NB4 (cell line): ENCODE measurements around the gene ANKRD13B.

Source experiments
- DNase-seq: peaks from one replicate; pipeline ENCODE4 v3.0.0; 2010; ENCODE audit warnings: low read depth
- H3K4me3 ChIP-seq: one replicate; pipeline ENCODE4 v1.5.1; 2011; ENCODE audit warnings: mild to moderate bottlenecking, low read depth, low read length, moderate library complexity
- MYC ChIP-seq: IDR thresholded peaks from 2 replicates; pipeline ENCODE4 v1.6.1; 2011; ENCODE audit warnings: low read depth, low read length
- POLR2A ChIP-seq: IDR thresholded peaks from 2 replicates; pipeline ENCODE4 v1.6.1; 2011; ENCODE audit warnings: mild to moderate bottlenecking; ENCODE audit not compliant: insufficient read length; ENCODE audit errors: extremely low read depth
- TF ChIP-seq, protein P1 (sequence below): IDR thresholded peaks from 2 replicates; pipeline ENCODE4 v1.6.1; 2011; ENCODE audit warnings: low read depth, low read length
- TF ChIP-seq, protein P2 (sequence below): IDR thresholded peaks from one replicate; pipeline ENCODE4 v1.5.1; 2012; ENCODE audit warnings: low read depth, low read length

Gene ANKRD13B

DNA sequence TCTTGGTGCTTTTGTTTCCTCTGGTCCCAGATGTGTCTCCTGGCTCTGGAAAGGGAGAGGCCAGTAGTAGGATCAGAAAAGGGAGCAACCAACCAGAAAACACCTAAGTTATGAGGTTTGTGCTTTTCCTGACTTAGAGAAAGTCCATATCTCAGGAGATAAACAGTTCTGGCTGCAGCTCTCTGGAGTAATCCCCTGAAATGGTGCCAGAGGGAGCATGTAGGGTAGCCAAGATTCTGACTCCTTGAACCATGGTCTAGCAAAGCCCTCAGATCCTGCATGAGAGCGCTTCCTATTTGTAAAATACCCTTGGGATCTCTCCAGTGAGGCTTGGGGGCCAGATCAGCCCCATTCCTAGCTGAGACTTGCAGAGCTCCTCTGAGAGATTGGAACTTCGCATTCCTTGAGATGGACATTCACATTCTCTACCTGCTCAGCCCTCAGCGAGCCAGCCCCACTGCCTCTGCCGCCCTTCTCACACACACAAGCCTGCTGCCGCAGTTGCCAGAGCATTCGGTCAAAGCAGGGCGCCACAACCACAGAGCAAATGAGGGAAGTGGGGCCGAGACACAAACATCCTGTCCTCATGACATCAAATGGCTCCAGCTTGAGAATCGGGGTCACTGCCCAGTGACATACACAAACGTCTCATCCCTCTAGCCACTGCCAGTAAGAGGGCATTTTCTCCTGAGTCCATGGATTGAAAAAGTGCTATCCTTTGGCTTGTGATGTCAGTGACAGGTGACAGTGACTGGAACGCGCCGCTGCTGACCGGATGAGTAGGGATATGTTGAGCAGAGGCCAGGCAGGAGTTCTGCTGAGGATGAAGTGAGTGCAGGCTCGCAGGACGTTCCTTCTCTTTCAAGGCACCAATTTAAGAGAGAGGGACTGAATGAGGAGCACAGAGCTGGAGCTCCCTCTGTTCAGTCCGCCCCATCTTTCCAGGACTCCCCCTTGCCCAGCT lies 31.1 kb upstream of the ANKRD13B start:
- TF ChIP-seq, protein P1, sequence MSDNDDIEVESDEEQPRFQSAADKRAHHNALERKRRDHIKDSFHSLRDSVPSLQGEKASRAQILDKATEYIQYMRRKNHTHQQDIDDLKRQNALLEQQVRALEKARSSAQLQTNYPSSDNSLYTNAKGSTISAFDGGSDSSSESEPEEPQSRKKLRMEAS: no peak
- TF ChIP-seq, protein P2, sequence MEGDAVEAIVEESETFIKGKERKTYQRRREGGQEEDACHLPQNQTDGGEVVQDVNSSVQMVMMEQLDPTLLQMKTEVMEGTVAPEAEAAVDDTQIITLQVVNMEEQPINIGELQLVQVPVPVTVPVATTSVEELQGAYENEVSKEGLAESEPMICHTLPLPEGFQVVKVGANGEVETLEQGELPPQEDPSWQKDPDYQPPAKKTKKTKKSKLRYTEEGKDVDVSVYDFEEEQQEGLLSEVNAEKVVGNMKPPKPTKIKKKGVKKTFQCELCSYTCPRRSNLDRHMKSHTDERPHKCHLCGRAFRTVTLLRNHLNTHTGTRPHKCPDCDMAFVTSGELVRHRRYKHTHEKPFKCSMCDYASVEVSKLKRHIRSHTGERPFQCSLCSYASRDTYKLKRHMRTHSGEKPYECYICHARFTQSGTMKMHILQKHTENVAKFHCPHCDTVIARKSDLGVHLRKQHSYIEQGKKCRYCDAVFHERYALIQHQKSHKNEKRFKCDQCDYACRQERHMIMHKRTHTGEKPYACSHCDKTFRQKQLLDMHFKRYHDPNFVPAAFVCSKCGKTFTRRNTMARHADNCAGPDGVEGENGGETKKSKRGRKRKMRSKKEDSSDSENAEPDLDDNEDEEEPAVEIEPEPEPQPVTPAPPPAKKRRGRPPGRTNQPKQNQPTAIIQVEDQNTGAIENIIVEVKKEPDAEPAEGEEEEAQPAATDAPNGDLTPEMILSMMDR: no peak
- TF ChIP-seq POLR2A (no peak), MYC (no peak)
- H3K4me3 ChIP-seq: no peak overlapping the region

DNA sequence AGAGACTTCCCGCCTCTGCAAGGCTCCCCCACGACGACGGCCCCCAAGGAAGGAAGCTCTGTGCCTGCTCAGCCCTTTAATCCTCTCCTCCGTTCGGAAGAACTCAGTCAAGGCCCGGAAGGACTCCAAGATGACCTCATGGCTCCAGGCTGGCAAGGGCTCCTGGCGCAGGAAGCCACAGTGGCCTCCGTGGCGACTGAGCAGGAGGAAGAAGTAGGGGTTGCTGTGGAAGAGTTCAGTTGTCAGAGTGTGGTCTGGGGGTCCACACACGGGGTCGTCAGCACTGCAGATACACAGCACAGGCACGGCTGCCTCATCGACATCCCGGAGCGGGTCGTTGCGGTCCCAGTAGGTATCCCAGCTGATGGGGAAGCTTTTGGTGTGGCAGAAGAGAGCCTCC lies 30.3 kb upstream of the ANKRD13B start:
- no peak for DNase-seq
- no peak overlapping the region for H3K4me3 ChIP-seq
- no peak for TF ChIP-seq POLR2A
- no peak for TF ChIP-seq MYC
- TF ChIP-seq, protein P2: no peak
- TF ChIP-seq, protein P1: no peak

More for the DNA sequence above, 31.1 kb upstream of the ANKRD13B start:
- no peak for DNase-seq

DNA sequence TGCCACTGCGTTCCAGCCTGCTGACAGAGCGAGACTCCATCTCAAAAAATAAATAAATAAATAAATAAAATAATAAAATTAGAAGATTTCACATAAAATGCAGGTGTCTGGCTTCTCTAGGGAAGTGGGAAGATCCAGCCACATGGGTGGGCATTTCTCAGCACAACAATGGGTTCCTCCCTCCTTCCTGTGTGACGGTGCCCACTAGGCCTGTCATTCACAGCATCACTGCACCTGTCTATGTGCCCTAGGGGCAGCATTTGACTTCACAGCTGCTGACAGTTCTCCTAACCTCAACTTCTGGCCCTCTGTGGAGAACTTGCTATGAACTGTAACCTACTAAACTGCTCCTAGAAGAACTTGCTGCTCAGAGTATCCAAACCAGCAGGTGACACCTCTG lies 29.1 kb upstream of the ANKRD13B start:
- DNase-seq: no peak
- no peak for TF ChIP-seq POLR2A
- no peak for TF ChIP-seq MYC
- TF ChIP-seq, protein P1: no peak
- TF ChIP-seq, protein P2: no peak
- no peak overlapping the region for H3K4me3 ChIP-seq

DNA sequence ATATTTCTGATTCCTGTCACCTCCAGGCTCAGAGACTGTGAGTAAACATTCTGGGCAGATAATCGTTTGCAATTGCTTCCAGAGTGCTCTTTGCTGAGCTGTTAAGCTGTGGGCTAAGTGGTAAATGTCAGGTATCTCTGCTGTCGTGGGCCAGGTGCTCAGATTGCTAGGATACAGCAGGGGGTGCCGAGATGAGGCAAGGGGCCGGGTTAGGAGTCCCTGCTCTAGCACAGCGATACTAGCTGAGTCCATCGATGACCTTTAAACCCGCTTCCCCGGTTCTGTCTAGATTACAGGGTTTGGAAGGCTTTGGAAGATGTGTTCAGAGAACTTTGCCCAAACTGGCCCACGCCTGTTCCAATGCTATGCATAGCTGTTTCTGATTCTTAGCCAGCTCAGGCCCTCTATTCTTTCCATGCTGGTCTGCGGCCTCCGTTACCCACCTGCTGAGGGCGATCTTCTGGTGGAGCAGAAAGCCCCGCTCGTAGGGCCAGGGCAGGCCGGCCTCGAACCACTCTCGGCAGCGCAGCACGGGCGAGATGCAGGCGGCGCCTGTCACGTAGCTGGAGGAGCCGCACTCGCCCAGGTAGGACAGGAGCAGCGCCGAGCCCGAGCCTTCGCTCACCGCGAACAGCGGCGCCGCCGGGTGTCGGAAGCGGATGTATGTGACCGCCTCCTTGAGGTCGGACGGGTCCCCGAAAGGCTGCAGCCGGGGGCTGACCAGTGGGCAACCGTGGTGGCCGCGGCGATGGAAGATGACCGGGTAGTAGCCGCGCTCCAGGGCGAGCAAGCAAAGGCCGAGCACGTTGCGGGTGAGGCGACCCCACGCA lies 27.1 kb upstream of the ANKRD13B start:
- peak overlapping the region; percentile 62 for H3K4me3 ChIP-seq
- TF ChIP-seq, protein P1: no peak
- no peak for TF ChIP-seq MYC
- TF ChIP-seq, protein P2: peak; percentile 50
- DNase-seq: peak; percentile 81

DNA sequence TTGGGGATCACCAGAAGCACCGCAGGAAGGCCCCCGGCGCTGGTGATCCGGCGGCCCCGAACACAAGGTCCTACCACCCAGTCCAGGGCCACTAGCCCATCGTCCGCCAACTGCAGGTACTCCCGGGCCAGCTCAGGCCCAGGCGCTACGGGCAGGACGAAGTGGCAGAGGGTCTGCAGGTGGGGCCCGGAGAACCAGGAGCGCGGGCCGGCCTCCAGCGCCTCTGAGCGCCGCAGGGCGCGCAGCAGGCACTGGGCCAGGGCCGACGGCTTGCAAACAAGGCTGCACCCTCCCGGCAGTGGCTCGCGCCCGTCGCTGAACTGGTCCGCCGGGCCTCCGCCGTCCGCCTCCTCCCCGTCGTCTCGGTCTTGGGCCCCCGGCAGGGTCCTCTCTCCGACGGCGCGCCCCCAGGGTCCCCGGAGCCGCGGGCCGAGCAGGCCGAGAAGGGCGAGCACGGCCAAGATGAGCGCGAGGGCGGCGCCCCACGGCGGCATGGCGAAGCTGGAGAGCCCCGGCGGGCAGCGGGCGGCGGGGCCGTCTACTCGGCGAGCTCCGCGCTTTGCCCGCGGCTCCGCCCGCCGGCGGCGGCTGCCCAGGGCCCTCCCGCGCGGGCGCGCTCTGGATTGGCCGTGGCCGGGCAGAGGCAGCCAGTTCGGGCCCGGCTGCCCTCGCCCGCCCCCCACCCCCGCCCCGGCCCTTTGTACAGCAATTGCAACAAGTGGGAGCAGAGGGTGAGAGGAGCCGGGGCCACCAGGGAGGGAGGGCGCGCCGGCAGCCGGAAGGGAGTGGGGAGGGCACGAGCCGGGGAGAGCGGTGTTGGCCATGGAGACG lies 26.2 kb upstream of the ANKRD13B start, which contains the start of gene ABHD15:
Gene ABHD15 (minus strand): TSS at position 565 of the 831 bp plus-strand sequence. CDS start 71 bp downstream, at position 494.
- DNase-seq: peak; percentile 89
- TF ChIP-seq, protein P1: no peak; the same call in 1 of the 2 replicates
- TF ChIP-seq POLR2A: peak; percentile 52
- H3K4me3 ChIP-seq: peak within 1 kb of the TSS; percentile 83
